ENCODE data around the gene C9orf57. TPM values are rescaled to one million over a fixed set of nuclear protein-coding genes. Genes with fewer than 3 reads are reported as not detected.
A peak's percentile ranks its signal among the peaks of the same experiment; 100 is the strongest.
"Not testable (repeated sequence)": the region's sequence is repeated elsewhere in the genome, so short reads cannot be mapped to it uniquely, and the experiment has no call there.

Gene C9orf57
- total RNA-seq, 2 experiments from 2014 or later: not detected

- H3K4me3 Mint-ChIP-seq: no peak overlapping the region
- H3K9me3 Mint-ChIP-seq: no peaks in the 10 kb centered on the region
- H3K27me3 Mint-ChIP-seq: peaks cover 8% of the 10 kb centered on the region
- no peaks in the 10 kb centered on the region for H3K36me3 Mint-ChIP-seq
- no peak overlapping the region for H3K27ac Mint-ChIP-seq
- no peak for DNase-seq
- H3K4me1 Mint-ChIP-seq: peaks cover 7% of the 10 kb centered on the region
Observed at GRCh38 chr9:72041369-72041768, 19.0 kb downstream of the C9orf57 start.

DNA sequence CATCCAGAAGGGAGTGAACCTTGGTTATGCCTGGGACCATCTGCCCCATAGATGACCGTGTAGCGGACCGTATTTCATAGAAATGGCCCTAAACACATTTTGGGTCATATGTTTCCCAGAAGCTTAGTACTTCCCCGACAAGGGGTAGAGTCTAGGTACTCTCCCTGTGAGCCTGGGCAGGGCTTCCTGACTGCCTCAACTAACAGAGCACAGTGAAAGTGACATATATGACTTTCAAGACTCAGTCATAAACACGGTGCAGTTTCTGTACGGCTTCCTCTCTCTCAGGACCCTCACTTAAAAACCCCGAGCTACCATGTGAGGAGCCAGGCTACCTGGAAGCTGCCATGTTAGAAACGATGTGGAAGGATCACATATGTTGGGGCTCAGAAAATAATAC lies 20.9 kb downstream of the C9orf57 start:
- no peaks in the 10 kb centered on the region for H3K36me3 Mint-ChIP-seq
- H3K4me1 Mint-ChIP-seq: peaks cover 7% of the 10 kb centered on the region
- no peak overlapping the region for H3K4me3 Mint-ChIP-seq
- no peak overlapping the region for H3K27ac Mint-ChIP-seq
- DNase-seq: no peak
- H3K27me3 Mint-ChIP-seq: peaks cover 8% of the 10 kb centered on the region
- H3K9me3 Mint-ChIP-seq: no peaks in the 10 kb centered on the region

GRCh38 chr9:72038890-72039410 lies 21.5 kb downstream of the C9orf57 start:
- H3K4me1 Mint-ChIP-seq: peaks cover 7% of the 10 kb centered on the region
- H3K27ac Mint-ChIP-seq: no peak overlapping the region
- H3K36me3 Mint-ChIP-seq: no peaks in the 10 kb centered on the region
- peak; percentile 63 for DNase-seq
- no peaks in the 10 kb centered on the region for H3K9me3 Mint-ChIP-seq
- peaks cover 8% of the 10 kb centered on the region for H3K27me3 Mint-ChIP-seq
- no peak overlapping the region for H3K4me3 Mint-ChIP-seq

- H3K4me3 Mint-ChIP-seq: no peak overlapping the region
Observed at GRCh38 chr9:72038408-72038807, 22.0 kb downstream of the C9orf57 start.

GRCh38 chr9:72037571-72037970 lies 22.8 kb downstream of the C9orf57 start:
- Mint-ChIP-seq H3K9me3 (no peaks in the 10 kb centered on the region), H3K36me3 (no peaks in the 10 kb centered on the region), H3K4me3 (no peak overlapping the region), H3K4me1 (peaks cover 7% of the 10 kb centered on the region), H3K27ac (no peak overlapping the region), H3K27me3 (peaks cover 8% of the 10 kb centered on the region)
- DNase-seq: no peak

More at GRCh38 chr9:72038408-72038807, 22.0 kb downstream of the C9orf57 start:
- peaks cover 7% of the 10 kb centered on the region for H3K4me1 Mint-ChIP-seq
- no peaks in the 10 kb centered on the region for H3K9me3 Mint-ChIP-seq
- no peak for DNase-seq
- H3K27ac Mint-ChIP-seq: no peak overlapping the region
- H3K36me3 Mint-ChIP-seq: no peaks in the 10 kb centered on the region
- H3K27me3 Mint-ChIP-seq: peaks cover 8% of the 10 kb centered on the region

- H3K4me3 Mint-ChIP-seq: no peak overlapping the region
- H3K4me1 Mint-ChIP-seq: no peaks in the 10 kb centered on the region
- H3K27ac Mint-ChIP-seq: no peak overlapping the region
- no peaks in the 10 kb centered on the region for H3K9me3 Mint-ChIP-seq
- no peak for DNase-seq
- H3K36me3 Mint-ChIP-seq: no peaks in the 10 kb centered on the region
- H3K27me3 Mint-ChIP-seq: peaks cover 6% of the 10 kb centered on the region
Observed at GRCh38 chr9:72030767-72031166, 29.6 kb downstream of the C9orf57 start.

- no peak overlapping the region for H3K4me3 Mint-ChIP-seq
- H3K36me3 Mint-ChIP-seq: no peaks in the 10 kb centered on the region
- H3K27ac Mint-ChIP-seq: no peak overlapping the region
- no peaks in the 10 kb centered on the region for H3K4me1 Mint-ChIP-seq
- no peaks in the 10 kb centered on the region for H3K9me3 Mint-ChIP-seq
- DNase-seq: no peak
- peaks cover 6% of the 10 kb centered on the region for H3K27me3 Mint-ChIP-seq
Observed at GRCh38 chr9:72029986-72030385, 30.4 kb downstream of the C9orf57 start.

GRCh38 chr9:72025906-72026305 lies 34.5 kb downstream of the C9orf57 start:
- H3K4me3 Mint-ChIP-seq: no peak overlapping the region
- H3K27ac Mint-ChIP-seq: no peak overlapping the region
- H3K36me3 Mint-ChIP-seq: no peaks in the 10 kb centered on the region
- H3K9me3 Mint-ChIP-seq: no peaks in the 10 kb centered on the region
- peaks cover 6% of the 10 kb centered on the region for H3K27me3 Mint-ChIP-seq
- DNase-seq: no peak
- peaks cover 2% of the 10 kb centered on the region for H3K4me1 Mint-ChIP-seq

DNA sequence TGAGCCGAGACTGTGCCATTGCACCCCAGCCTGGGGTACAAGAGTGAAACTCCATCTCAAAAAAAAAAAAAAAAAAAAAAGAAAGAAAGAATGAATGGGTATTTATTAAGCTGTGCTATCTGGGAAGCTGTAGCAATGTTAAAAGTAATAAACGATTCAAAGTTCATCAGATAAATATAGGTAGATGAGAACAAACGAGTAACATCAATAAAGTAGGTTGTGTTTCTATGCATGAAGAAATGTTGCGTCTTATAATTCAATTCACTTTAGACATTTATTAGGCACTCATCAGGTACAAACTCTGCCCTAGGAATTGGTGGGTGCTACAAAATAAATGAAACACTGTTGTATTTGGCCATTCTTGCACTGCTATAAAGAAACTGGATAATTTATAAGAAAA lies 36.8 kb downstream of the C9orf57 start:
- Mint-ChIP-seq H3K36me3 (no peaks in the 10 kb centered on the region), H3K27ac (no peak overlapping the region), H3K27me3 (peaks cover 1% of the 10 kb centered on the region), H3K4me3 (no peak overlapping the region), H3K9me3 (no peaks in the 10 kb centered on the region), H3K4me1 (peaks cover 2% of the 10 kb centered on the region)
- DNase-seq: no peak

GRCh38 chr9:72022841-72023240 lies 37.6 kb downstream of the C9orf57 start:
- no peak overlapping the region for H3K4me3 Mint-ChIP-seq
- no peaks in the 10 kb centered on the region for H3K27me3 Mint-ChIP-seq
- no peaks in the 10 kb centered on the region for H3K9me3 Mint-ChIP-seq
- peaks cover 2% of the 10 kb centered on the region for H3K4me1 Mint-ChIP-seq
- no peak for DNase-seq
- no peaks in the 10 kb centered on the region for H3K36me3 Mint-ChIP-seq
- no peak overlapping the region for H3K27ac Mint-ChIP-seq

- no peaks in the 10 kb centered on the region for H3K9me3 Mint-ChIP-seq
- H3K36me3 Mint-ChIP-seq: no peaks in the 10 kb centered on the region
- H3K4me1 Mint-ChIP-seq: peaks cover 16% of the 10 kb centered on the region
- no peaks in the 10 kb centered on the region for H3K27me3 Mint-ChIP-seq
- no peak overlapping the region for H3K27ac Mint-ChIP-seq
- no peak for DNase-seq
- no peak overlapping the region for H3K4me3 Mint-ChIP-seq
Observed at GRCh38 chr9:72013292-72013760, 47.1 kb downstream of the C9orf57 start.

GRCh38 chr9:72012646-72013045 lies 47.8 kb downstream of the C9orf57 start:
- Mint-ChIP-seq H3K27me3 (no peaks in the 10 kb centered on the region), H3K9me3 (no peaks in the 10 kb centered on the region), H3K4me3 (no peak overlapping the region), H3K36me3 (no peaks in the 10 kb centered on the region), H3K27ac (no peak overlapping the region), H3K4me1 (peaks cover 16% of the 10 kb centered on the region)
- DNase-seq: no peak

- DNase-seq, H3K27ac Mint-ChIP-seq, H3K27me3 Mint-ChIP-seq, H3K9me3 Mint-ChIP-seq, H3K4me1 Mint-ChIP-seq, H3K36me3 Mint-ChIP-seq, H3K4me3 Mint-ChIP-seq: not testable (repeated sequence)
Observed at GRCh38 chr9:72007726-72008125, 52.7 kb downstream of the C9orf57 start.

DNA sequence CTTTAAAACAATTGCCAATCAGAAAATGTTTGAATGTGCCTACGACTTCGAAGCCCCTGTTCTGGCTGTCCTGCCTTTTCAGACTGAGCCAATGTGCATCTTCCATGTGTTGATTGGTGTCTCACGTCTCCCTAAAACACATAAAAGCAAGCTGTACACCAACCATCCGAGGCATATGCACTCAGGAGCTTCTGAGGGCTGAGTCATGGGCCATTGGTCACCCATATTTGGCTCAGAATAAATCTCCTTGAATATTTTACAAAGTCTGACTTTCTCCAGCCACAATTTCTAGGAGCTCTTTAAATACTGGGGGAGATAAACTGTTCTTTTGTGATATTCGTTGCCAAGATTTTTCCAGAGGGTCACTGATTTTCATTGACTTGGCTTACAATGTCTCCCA lies 53.9 kb downstream of the C9orf57 start:
- no peak overlapping the region for H3K27ac Mint-ChIP-seq

DNA sequence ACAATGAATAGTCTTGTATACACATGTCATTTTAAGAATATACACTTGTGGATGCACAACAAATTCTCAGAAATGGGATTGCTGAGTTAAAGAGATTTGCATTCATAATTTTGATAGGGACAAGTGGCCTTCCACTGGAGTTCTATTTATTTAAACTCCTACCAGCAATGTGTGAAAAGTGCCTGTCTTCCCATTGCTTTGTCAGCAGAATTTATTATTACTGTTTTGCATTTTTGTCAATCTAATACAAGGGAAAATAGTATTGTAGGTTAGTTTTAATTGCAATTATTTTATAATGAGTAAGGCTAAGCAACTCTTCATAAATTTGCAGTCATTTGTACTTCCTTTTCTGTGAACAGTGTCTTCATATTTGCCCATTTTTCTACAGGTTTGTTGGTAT lies 55.0 kb downstream of the C9orf57 start:
- Mint-ChIP-seq H3K4me3 (no peak overlapping the region), H3K4me1 (no peaks in the 10 kb centered on the region), H3K36me3 (no peaks in the 10 kb centered on the region), H3K9me3 (no peaks in the 10 kb centered on the region), H3K27me3 (no peaks in the 10 kb centered on the region), H3K27ac (no peak overlapping the region)
- DNase-seq: no peak

More for the DNA sequence above, 53.9 kb downstream of the C9orf57 start:
- no peak overlapping the region for H3K4me3 Mint-ChIP-seq
- no peaks in the 10 kb centered on the region for H3K4me1 Mint-ChIP-seq
- no peaks in the 10 kb centered on the region for H3K36me3 Mint-ChIP-seq
- H3K9me3 Mint-ChIP-seq: no peaks in the 10 kb centered on the region
- no peaks in the 10 kb centered on the region for H3K27me3 Mint-ChIP-seq
- DNase-seq: no peak
